ENCODE results near the gene ZFHX2. TPM values are rescaled to one million over a fixed set of nuclear protein-coding genes. Genes with fewer than 3 reads are reported as not detected.

ZFHX2 gene
- total RNA-seq, result 0.12 and 0.17 TPM in 2 replicates

DNA sequence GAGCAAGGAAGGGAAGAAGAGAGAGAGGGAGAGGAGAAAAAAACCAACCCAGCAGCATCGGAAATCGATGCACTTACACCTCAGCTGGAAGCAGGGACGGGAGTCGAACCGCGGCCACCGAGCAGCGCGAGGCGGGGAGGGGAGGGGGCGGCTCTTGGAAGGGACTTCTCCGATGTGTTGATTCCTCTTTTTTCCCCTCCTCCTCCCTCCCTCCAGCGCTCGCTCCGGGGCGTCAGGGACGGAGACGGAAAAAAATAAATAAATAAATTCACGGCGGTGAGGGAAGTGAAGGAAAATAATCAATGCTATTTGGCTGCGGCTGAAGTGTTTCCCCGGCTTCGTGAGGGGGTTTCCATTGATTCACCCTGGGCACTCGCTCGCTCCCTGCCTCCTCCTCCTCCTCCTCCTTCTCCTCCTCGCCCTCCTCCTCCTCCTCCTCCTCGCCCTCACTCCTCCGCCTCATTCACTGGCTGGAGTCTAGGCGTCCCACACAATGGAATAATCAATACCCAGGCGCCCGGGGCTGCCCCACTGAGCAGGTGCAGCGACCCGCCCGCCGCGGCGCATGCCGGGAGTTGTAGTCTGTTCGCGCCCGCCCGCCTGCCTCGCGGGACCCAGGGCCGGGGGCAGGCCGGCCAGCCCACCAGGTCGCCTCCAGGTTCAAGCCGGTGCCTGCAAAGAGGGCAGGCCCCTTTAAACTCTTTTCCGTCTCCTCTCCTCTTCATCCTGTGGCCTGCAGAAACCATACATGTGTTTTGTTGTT, at the start of gene ZFHX2:
Gene ZFHX2 (minus strand): TSS at position 500 of the 763 bp plus-strand sequence. CDS start 16,440 bp downstream, outside the sequence.

DNA sequence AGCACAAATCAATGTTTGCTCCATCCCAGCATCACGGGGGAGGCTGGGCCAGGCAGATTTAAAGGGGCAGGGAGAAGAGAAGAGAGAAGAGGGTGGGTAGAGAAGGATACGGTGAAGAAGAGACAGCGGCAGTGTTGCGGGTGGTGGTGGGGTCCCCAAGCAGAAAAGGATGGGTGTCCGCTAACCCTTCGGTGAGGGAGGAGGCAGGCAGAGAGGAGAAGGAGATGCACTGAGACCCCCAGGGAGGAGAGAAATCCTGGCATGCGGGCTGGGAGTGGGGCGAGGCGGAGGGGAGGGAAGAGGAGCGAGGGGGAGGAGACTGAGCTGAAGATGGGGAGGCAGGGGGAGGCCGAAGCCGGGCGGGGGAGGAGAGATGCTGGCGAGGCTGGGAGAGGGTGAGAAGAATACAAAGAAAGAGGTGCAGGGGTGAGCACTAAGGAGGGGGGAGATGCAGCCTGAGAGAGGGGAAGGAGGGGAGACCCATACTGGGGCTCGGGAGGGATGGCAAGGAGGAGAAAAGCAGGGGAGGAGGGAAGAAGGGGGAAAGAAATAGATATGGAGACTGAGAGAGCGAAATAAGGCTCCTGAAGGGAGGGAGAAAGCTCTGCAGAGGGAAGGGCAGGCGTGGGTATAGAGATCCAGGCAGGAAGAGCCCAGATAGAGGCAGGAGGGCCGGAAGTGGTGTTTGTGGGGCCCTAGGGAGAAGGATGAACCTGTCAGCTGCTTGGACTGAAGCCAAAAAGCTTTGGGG, 27.2 kb upstream of the ZFHX2 start, which contains the start of gene JPH4:
Gene JPH4 (minus strand): TSS at position 231 of the 751 bp plus-strand sequence. CDS start 1,337 bp downstream, outside the sequence.

DNA sequence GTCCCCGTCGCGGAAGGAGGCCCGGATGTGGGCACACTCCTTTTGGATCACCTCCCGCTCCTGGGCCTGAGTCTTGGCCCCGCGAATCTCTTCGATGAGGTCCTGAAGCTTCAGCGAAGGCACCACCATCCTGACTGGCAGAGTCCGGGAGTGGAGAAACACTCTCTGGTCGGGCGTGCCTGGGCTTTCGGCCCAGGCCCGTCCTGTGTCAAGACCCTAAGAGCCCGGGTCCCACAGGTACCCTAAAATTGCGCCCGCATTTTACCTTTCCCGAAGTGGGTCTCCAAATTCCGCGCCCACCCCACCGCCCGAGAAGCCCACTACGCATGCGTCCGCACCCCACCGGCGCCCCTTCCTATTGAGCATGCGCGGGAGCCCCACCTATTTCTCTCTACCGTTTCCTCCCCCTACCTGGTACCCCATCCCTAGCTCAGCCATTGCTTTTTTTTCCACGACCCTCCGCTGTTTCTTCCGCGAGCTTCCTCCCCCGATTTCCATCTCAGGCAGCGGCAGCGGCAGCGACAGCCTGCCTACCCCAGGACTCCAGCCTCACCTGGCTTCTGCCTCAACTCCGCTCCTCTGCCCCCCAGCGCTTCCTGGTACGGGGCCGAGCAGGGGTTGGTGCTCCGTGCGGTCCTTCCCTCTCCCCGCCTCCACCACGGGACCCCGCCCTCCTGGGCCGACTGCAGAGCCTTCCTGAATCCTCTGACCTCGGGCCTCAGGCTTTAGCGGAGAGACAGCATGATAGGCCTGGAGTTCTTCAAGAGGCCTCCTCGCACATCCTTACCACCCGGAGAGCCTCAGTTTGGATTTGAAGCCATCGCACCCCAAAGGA, 15.8 kb upstream of the ZFHX2 start, which contains the start of gene AP1G2:
Gene AP1G2 (minus strand): TSS at position 606 of the 835 bp plus-strand sequence. CDS start 477 bp downstream, at position 129.

DNA sequence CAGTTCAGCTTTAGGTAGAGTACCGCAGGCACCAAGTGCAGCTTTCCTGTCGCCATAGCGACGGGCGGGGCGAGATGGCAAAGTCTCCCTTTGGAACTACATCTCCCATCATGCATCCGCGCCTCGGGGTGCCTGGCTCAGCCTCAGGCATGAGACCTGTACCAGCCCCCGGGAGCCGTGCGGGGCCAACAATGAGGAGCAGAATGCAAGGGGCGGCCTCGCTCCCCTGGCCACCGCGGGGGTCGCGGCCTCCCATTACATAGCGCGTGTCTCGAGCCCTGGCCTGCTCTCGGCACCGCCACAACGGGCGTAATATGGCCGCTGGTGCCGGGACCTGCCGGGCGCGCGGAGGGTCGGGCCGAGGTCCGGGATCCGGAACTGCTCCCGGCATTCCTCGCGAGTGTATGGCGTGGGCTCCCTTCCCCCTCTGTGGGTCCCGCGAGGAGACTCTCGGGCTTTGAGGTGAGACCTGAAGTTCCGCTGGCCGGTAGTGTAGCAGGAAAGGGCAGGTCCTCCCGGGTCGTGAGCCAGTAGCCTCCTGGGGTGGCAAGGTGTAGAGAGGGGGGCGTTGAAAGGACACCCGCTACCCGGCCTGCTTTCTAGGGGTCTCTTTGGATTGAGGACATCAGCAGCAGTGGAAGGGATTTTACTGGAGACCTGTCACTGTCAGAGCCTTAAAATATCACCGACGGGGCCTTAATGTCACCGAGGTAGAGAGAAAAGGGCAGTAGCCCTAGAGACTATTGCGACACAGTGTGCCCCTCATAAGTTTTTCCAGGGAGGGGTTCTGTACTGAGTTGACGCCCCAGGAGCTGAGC, 4.5 kb upstream of the ZFHX2 start, which contains the start of gene THTPA:
Gene THTPA (plus strand): TSS at position 390 of the 818 bp plus-strand sequence. CDS start 487 bp downstream, outside the sequence.

Other genes starting within 250 kb of the ZFHX2 start
- gene PPP1R3E, start 248.9 kb downstream of the ZFHX2 start, total RNA-seq, result 3.5 and 6.6 TPM in 2 replicates
- gene BCL2L2, start 244.9 kb downstream of the ZFHX2 start, total RNA-seq, result 10.5 and 16.2 TPM in 2 replicates
- gene PABPN1, start 230.3 kb downstream of the ZFHX2 start, total RNA-seq, result 38.5 and 55.7 TPM in 2 replicates
- gene SLC22A17, start 198.9 kb downstream of the ZFHX2 start, total RNA-seq, result 23.2 and 24.8 TPM in 2 replicates
- 8.6 and 12.9 TPM in 2 replicates for gene EFS, start 186.6 kb downstream of the ZFHX2 start, total RNA-seq
- not detected in 2 replicates for gene IL25, start 179.0 kb downstream of the ZFHX2 start, total RNA-seq
- not detected in 2 replicates for gene CMTM5, start 174.7 kb downstream of the ZFHX2 start, total RNA-seq
- gene MYH6, start 143.5 kb downstream of the ZFHX2 start, total RNA-seq, result not detected in 2 replicates
- gene MYH7, start 116.1 kb downstream of the ZFHX2 start, total RNA-seq, result 2.3 TPM in 1 of 2 replicates, not detected in the other
- gene NGDN, start 82.1 kb downstream of the ZFHX2 start, total RNA-seq, result 20.4 and 23.9 TPM in 2 replicates
- gene THTPA, start 4.5 kb upstream of the ZFHX2 start, total RNA-seq, result 8.5 and 11.8 TPM in 2 replicates
- gene AP1G2, start 16.0 kb upstream of the ZFHX2 start, total RNA-seq, result 18.3 and 29.8 TPM in 2 replicates
- 0.09 and 0.12 TPM in 2 replicates for gene JPH4, start 27.0 kb upstream of the ZFHX2 start, total RNA-seq
- gene DHRS2, start 84.6 kb upstream of the ZFHX2 start, total RNA-seq, result 0.51 TPM in 1 of 2 replicates, not detected in the other

Measured in pericardium fibroblast (primary cell).